ENCODE data around the gene BAIAP2.

BAIAP2 gene

GRCh38 chr17:81164371-81165245 lies 129.7 kb downstream of the BAIAP2 start:
- peak overlapping the region in 1 of 2 donors; percentile 67 for H3K27ac ChIP-seq
- DNase-seq (ENCODE audit: low spot score): no peak
- H3K4me3 ChIP-seq: peak overlapping the region; percentile 80

GRCh38 chr17:81165246-81166032 lies 130.5 kb downstream of the BAIAP2 start, which contains the start of gene PVALEF:
TSS of gene PVALEF (plus strand) at chr17:81165507. CDS start at chr17:81181227, 15,720 bp downstream.
- Histone ChIP-seq H3K27ac (peak within 1 kb of the TSS in 1 of 2 donors; percentile 67), H3K4me3 (peak within 1 kb of the TSS; percentile 80)
- DNase-seq (ENCODE audit: low spot score): no peak
- no peak for TF ChIP-seq CTCF (IDR thresholded peaks at IDR 0.05)

More at GRCh38 chr17:81164371-81165245, 129.7 kb downstream of the BAIAP2 start:
- TF ChIP-seq CTCF (IDR thresholded peaks at IDR 0.05): no peak

- H3K27ac ChIP-seq: peak within 1 kb of the TSS in 1 of 2 donors; percentile 67
- no peak for DNase-seq (ENCODE audit: low spot score)
- H3K4me3 ChIP-seq: peak within 1 kb of the TSS; percentile 80
- no peak for TF ChIP-seq CTCF (IDR thresholded peaks at IDR 0.05)
These were observed 131.1 kb downstream of the BAIAP2 start, which contains the start of gene AATK for GRCh38 chr17:81166033-81166492. TSS of gene AATK (minus strand) at chr17:81166221. CDS start at chr17:81165992, 229 bp downstream.

Data from coronary artery (tissue), 2 donors.